SW 1271 (cell line): Measurements from ENCODE around the gene PRG3.
"Not testable (repeated sequence)": the region's sequence is repeated elsewhere in the genome, so short reads cannot be mapped to it uniquely, and the experiment has no call there.

Experiments used
- DNase-seq, 2 experiments: peaks; one replicate each; lab custom pipeline; 2025; lab: John Stamatoyannopoulos, UW

PRG3 gene

GRCh38 chr11:57336856-57337255, 44.1 kb downstream of the PRG3 start:
- DNase-seq = not testable (repeated sequence)

DNA sequence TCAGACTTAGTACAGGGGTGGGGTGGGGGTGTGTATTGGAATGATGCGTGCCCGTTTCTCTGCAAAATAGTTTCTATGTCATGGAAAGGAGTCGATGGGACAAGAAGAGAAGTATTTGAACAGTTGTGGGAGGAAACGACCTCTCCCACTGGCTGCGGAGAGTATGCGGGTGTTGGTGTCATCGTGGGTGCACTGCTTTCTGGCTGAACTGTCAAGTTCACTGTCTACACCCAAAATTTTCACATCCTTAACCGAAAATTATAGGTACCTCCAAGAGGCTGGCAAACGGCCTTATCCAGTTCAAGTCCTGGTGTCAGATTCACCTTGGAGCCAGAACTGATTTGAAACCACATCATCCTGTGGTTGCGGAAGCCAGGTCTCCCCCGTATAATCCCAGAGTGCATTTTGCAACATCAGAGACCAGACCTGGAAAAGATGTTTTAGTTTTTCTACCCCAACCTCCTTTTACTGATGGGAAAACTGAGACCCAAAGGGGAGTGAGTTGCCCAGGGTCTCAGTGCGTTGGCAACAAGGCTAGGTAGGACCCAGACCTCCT, 44.8 kb downstream of the PRG3 start:
- DNase-seq = no peak

GRCh38 chr11:57335343-57336110, 45.4 kb downstream of the PRG3 start, which contains the start of gene SSRP1:
Gene SSRP1 (minus strand): TSS chr11:57335892. CDS start chr11:57335121, 771 bp downstream.
- peak; percentile 79 to 89 for DNase-seq

DNA sequence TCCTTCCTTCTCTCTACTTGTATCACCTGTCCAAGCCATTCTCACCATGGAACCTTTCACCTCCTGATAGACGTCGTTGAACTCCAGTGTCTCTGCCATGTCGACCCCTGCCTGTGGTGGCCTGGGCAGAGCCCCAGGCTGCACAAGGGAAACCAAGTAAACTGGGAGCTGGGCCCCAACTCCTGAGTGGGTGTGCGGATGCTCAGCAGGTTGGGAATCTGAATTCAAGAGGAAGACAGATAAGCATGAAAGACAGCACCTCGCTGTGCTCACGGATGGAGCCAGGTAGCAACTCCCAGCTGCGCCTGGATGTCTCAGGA, 46.0 kb downstream of the PRG3 start:
- no peak for DNase-seq

- DNase-seq = no peak
Observed at GRCh38 chr11:57332694-57333440, 48.1 kb downstream of the PRG3 start.

GRCh38 chr11:57331720-57332119, 49.2 kb downstream of the PRG3 start:
- no peak for DNase-seq

- DNase-seq = no peak
Observed at GRCh38 chr11:57330029-57330428, 50.9 kb downstream of the PRG3 start.

DNA sequence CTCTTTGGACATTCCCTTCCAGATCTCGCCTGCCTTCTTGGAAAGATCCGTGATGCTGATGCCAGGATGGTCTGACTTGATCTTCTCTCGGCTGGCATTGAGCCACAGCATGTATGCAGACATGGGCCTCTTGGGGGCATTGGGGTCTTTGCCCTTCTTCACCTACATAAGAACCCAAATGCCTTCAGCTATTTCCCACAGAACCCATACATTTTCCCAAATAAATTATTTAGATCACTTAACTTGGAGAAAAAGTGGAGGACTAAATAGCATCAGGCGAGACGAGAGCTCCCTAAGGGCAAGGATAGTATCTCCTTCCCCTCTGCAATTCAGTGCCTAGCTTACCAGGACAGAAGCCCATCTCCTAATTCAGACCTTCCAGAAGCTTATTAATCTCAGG, 53.2 kb downstream of the PRG3 start:
- no peak for DNase-seq
